Peyer's patch (tissue), 4 donors: ENCODE measurements around the gene FGF22.

ENCODE experiments used
- CTCF ChIP-seq, 6 experiments: fragments of 450-650 bp in 4 of 6; fragments of 200-600 bp in 2 of 6; sonication (generic) in 1 of 6; IDR thresholded peaks; one replicate each; pipeline ENCODE4 v1.5.1; 2017 to 2019; ENCODE audit warnings: antibody characterized with exemption in 6 of 6, mild to moderate bottlenecking in 3 of 6, moderate library complexity in 1 of 6
- POLR2A ChIP-seq, 2 donors: fragments of 450-650 bp; IDR thresholded peaks; one replicate each; pipeline ENCODE4 v1.5.1; 2017; ENCODE audit warnings: antibody characterized with exemption in 2 of 2, mild to moderate bottlenecking in 2 of 2, moderate library complexity in 2 of 2

GRCh38 chr19:610801-611480, 28.7 kb upstream of the FGF22 start:
- TF ChIP-seq POLR2A (IDR thresholded peaks at IDR 0.05) (no peak), CTCF (IDR thresholded peaks at IDR 0.05) (no peak)
